Liver (tissue), 9 donors: ENCODE results near the gene ZNF438. TPM values are rescaled to one million over a fixed set of nuclear protein-coding genes. Genes with fewer than 3 reads are reported as not detected.

Experiments used
- DNase-seq: peaks from one replicate; pipeline ENCODE4 v3.0.0-alpha.2; 2017; ENCODE audit warnings: low spot score
- H3K27ac ChIP-seq, 2 donors: one replicate each; pipeline ENCODE4 v1.7.0; 2013; ENCODE audit warnings: inconsistent platforms in 2 of 2, low read length in 2 of 2, control low read depth in 1 of 2, low read depth in 1 of 2, mild to moderate bottlenecking in 1 of 2
- H3K27me3 ChIP-seq, 4 donors: one replicate each; pipeline versions ENCODE4 v1.6.1 to v1.7.0; 2013; ENCODE audit warnings: low read length in 3 of 4, inconsistent platforms in 1 of 4, mild to moderate bottlenecking in 1 of 4, moderate library complexity in 1 of 4; ENCODE audit not compliant: control insufficient read depth in 4 of 4, insufficient read depth in 4 of 4
- H3K36me3 ChIP-seq, 4 donors: one replicate each; pipeline versions ENCODE4 v1.6.1 to v1.7.0; 2013; ENCODE audit warnings: low read length in 3 of 4, mild to moderate bottlenecking in 3 of 4, low read depth in 1 of 4, moderate library complexity in 1 of 4; ENCODE audit not compliant: control insufficient read depth in 4 of 4, insufficient read depth in 3 of 4
- H3K4me1 ChIP-seq, 4 donors: one replicate each; pipeline versions ENCODE4 v1.6.1 to v1.7.0; 2013; ENCODE audit warnings: low read length in 3 of 4, mild to moderate bottlenecking in 3 of 4, moderate library complexity in 1 of 4; ENCODE audit not compliant: control insufficient read depth in 4 of 4, insufficient read depth in 4 of 4
- H3K4me3 ChIP-seq, 3 donors: one replicate each; pipeline versions ENCODE4 v1.6.1 to v1.7.0; 2013; ENCODE audit warnings: low read length in 3 of 3, control low read depth in 1 of 3, low read depth in 1 of 3, mild to moderate bottlenecking in 1 of 3
- H3K9ac ChIP-seq, 2 donors: one replicate each; pipeline ENCODE4 v1.7.0; 2013; ENCODE audit warnings: low read length in 2 of 2, mild to moderate bottlenecking in 2 of 2, moderate library complexity in 2 of 2, control low read depth in 1 of 2, low read depth in 1 of 2
- H3K9me3 ChIP-seq, 4 donors: one replicate each; pipeline versions ENCODE4 v1.6.1 to v1.7.0; 2013; ENCODE audit warnings: low read length in 3 of 4; ENCODE audit not compliant: control insufficient read depth in 4 of 4
- ATF3 ChIP-seq: IDR thresholded peaks from 2 replicates; pipeline ENCODE4 v1.6.1; 2016; ENCODE audit warnings: antibody characterized with exemption
- EGR1 ChIP-seq, 2 donors: IDR thresholded peaks; 2 replicates each; pipeline ENCODE4 v1.6.1; 2016 to 2018; ENCODE audit warnings: antibody characterized with exemption in 2 of 2, low read depth in 2 of 2
- FOXA1 ChIP-seq: IDR thresholded peaks from 2 replicates; pipeline ENCODE4 v1.6.1; 2016; ENCODE audit warnings: antibody characterized with exemption
- FOXA2 ChIP-seq: IDR thresholded peaks from 2 replicates; pipeline ENCODE4 v1.6.1; 2016; ENCODE audit warnings: antibody characterized with exemption
- GABPA ChIP-seq, 2 donors: IDR thresholded peaks in 1 of 2; conservative IDR thresholded peaks in 1 of 2; 2 replicates each; pipeline ENCODE4 v1.6.1; 2016; ENCODE audit warnings: antibody characterized with exemption in 2 of 2, mild to moderate bottlenecking in 1 of 2, moderate library complexity in 1 of 2
- HNF4A ChIP-seq, 2 donors: conservative IDR thresholded peaks; 2 replicates each; pipeline ENCODE4 v1.6.1; 2016; ENCODE audit warnings: antibody characterized with exemption in 2 of 2, mild to moderate bottlenecking in 2 of 2
- HNF4G ChIP-seq: IDR thresholded peaks from 2 replicates; pipeline ENCODE4 v1.6.1; 2016; ENCODE audit warnings: antibody characterized with exemption
- JUND ChIP-seq, 2 donors: IDR thresholded peaks; 2 replicates each; pipeline ENCODE4 v1.6.1; 2016; ENCODE audit warnings: antibody characterized with exemption in 2 of 2
- NR2F2 ChIP-seq: IDR thresholded peaks from 2 replicates; pipeline ENCODE4 v1.6.1; 2016; ENCODE audit warnings: antibody characterized with exemption
- RAD21 ChIP-seq, 2 donors: IDR thresholded peaks; 2 replicates each; pipeline ENCODE4 v1.6.1; 2016; ENCODE audit warnings: antibody characterized with exemption in 2 of 2, mild to moderate bottlenecking in 2 of 2
- REST ChIP-seq: IDR thresholded peaks from 2 replicates; pipeline ENCODE4 v1.6.1; 2016; ENCODE audit warnings: antibody characterized with exemption, mild to moderate bottlenecking
- RXRA ChIP-seq, 2 donors: IDR thresholded peaks; 2 replicates each; pipeline ENCODE4 v1.6.1; 2017 to 2018; ENCODE audit warnings: antibody characterized with exemption in 2 of 2, mild to moderate bottlenecking in 1 of 2
- SP1 ChIP-seq: IDR thresholded peaks from 2 replicates; pipeline ENCODE4 v1.6.1; 2018; ENCODE audit warnings: antibody characterized with exemption, mild to moderate bottlenecking
- TAF1 ChIP-seq: conservative IDR thresholded peaks from 2 replicates; pipeline ENCODE4 v1.6.1; 2016; ENCODE audit warnings: antibody characterized with exemption, mild to moderate bottlenecking
- YY1 ChIP-seq: IDR thresholded peaks from 2 replicates; pipeline ENCODE4 v1.6.1; 2016; ENCODE audit warnings: antibody characterized with exemption, mild to moderate bottlenecking
- ZBTB33 ChIP-seq: IDR thresholded peaks from 2 replicates; pipeline ENCODE4 v1.6.1; 2016; ENCODE audit warnings: antibody characterized with exemption
- WGBS: extraction: QIAGEN DNeasy Blood & Tissue Kit; methylation state at CpG from one replicate; pipeline ENCODE4 v1.1.7; 2013; 5-methylcytosine and 5-hydroxymethylcytosine counted together
- polyA plus RNA-seq, 2 donors: library from polyadenylated mRNA; stranded (reverse) in 1 of 2; unstranded in 1 of 2; fragments of 200-250 nt in 1 of 2; fragments of >200 nt in 1 of 2; fragmentation: Nextera tagmentation in 1 of 2; extraction: Ambion mirVana in 1 of 2; gene quantifications; one replicate each; pipeline versions ENCODE4 v1.2.1 to v1.2.3, GENCODE V29; 2013 to 2015
- total RNA-seq, 2 donors: library from RNA; depleted of rRNA; stranded (reverse); fragments of >200 nt; gene quantifications; one replicate each; pipeline ENCODE4 v1.2.3, GENCODE V29; 2014
- TF ChIP-seq, protein P1 (sequence below): fragments of 150-350 bp; IDR thresholded peaks from 2 replicates; pipeline ENCODE4 v1.5.1; 2017; ENCODE audit warnings: improper control_type of control experiment, low read depth, low read length; ENCODE audit not compliant: missing input control
- TF ChIP-seq, protein P2 (sequence below): IDR thresholded peaks from 2 replicates; pipeline ENCODE4 v1.6.1; 2016; ENCODE audit warnings: antibody characterized with exemption
- donor health status: healthy.
- donor health status: healthy.
- donor health status: healthy.
- donor health status: healthy.
- donor health status: healthy.

ZNF438 gene
- total and polyA plus RNA-seq, 4 donors = 1.9 to 2.9 (median 2.2) TPM

DNA sequence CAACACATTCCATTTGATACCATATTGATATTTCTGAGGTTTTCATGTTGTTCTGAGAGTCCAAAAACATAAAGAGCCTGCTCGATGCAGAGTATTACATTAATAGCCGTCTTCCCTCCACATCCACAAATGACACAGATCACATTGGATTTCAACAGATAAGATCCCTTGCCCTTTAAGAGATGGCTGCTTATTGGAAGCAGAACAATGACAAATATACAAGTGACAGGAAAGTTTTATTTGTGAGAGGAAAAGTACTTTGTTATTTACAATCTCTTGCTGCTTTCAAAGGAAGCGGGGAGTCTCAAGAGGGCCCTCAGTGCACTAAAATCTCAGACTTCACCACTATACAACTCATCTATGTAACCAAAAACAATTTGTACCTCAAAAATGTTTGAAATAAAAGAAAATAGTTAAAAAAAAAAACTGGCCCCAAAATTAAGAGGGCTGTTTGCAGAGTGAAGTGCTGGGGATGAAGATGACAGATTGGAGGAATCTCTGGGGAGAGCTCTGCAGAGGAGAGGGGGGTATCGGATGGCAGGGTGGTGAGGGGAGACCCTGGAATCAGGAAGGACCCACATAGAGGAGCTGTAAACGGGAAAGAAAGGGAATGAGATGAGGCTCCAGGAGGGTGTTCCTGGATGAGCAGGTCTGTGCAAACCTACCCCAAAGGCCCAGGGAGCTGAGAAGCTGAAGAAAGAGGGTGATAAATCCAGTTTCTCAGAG, 42.5 kb upstream of the ZNF438 start:
- no peaks in the 10 kb centered on the region for H3K4me1 ChIP-seq
- H3K4me3 ChIP-seq = no peak overlapping the region
- 85% methylated on average over 5 of the region's 5 CpGs for WGBS
- no peaks in the 10 kb centered on the region for H3K36me3 ChIP-seq
- H3K9ac ChIP-seq = no peak overlapping the region
- H3K9me3 ChIP-seq = no peaks in the 10 kb centered on the region
- TF ChIP-seq HNF4G (no peak), JUND (IDR thresholded peaks at IDR 0.05) (no peak), GABPA (IDR thresholded peaks at IDR 0.05 in 1 of 2, conservative IDR thresholded peaks at IDR 0.05 in 1 of 2) (no peak), RAD21 (IDR thresholded peaks at IDR 0.05) (no peak)
- H3K27me3 ChIP-seq = no peaks in the 10 kb centered on the region
- no peak overlapping the region for H3K27ac ChIP-seq
- DNase-seq = no peak

DNA sequence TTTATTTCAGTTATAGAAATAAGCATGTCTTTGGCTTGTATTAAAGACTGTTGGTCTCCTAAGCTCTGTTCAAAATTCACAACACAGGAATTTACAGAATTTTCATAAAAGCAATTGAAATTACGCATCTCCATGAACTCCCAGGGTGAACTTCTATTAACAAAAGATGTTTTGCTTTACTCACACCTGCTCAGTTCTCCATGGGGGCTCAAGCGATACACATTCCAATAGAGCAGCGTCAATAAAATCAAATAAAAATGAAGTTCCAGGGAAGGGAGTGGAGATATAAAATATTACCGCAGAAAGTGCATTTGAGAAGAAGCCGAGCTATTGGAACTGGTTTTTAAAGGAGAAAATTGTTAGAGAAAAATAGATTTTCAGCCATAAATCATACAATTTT, 41.5 kb upstream of the ZNF438 start:
- Histone ChIP-seq H3K27me3 (no peaks in the 10 kb centered on the region), H3K4me3 (no peak overlapping the region), H3K4me1 (no peaks in the 10 kb centered on the region), H3K9ac (no peak overlapping the region), H3K36me3 (no peaks in the 10 kb centered on the region), H3K9me3 (no peaks in the 10 kb centered on the region), H3K27ac (no peak overlapping the region)
- no peak for DNase-seq
- 81% methylated on average over 5 of the region's 5 CpGs for WGBS
- TF ChIP-seq TAF1 (no peak), ATF3 (no peak), NR2F2 (no peak), FOXA2 (no peak), EGR1 (IDR thresholded peaks at IDR 0.05; ENCODE audit: low read depth in 2 of 2) (no peak), REST (no peak), HNF4A (conservative IDR thresholded peaks at IDR 0.05) (no peak), RXRA (IDR thresholded peaks at IDR 0.05) (no peak), GABPA (IDR thresholded peaks at IDR 0.05 in 1 of 2, conservative IDR thresholded peaks at IDR 0.05 in 1 of 2) (no peak), SP1 (no peak), HNF4G (no peak), ZBTB33 (no peak), FOXA1 (no peak), RAD21 (IDR thresholded peaks at IDR 0.05) (no peak), YY1 (no peak), JUND (IDR thresholded peaks at IDR 0.05) (no peak)
- TF ChIP-seq, protein P1, sequence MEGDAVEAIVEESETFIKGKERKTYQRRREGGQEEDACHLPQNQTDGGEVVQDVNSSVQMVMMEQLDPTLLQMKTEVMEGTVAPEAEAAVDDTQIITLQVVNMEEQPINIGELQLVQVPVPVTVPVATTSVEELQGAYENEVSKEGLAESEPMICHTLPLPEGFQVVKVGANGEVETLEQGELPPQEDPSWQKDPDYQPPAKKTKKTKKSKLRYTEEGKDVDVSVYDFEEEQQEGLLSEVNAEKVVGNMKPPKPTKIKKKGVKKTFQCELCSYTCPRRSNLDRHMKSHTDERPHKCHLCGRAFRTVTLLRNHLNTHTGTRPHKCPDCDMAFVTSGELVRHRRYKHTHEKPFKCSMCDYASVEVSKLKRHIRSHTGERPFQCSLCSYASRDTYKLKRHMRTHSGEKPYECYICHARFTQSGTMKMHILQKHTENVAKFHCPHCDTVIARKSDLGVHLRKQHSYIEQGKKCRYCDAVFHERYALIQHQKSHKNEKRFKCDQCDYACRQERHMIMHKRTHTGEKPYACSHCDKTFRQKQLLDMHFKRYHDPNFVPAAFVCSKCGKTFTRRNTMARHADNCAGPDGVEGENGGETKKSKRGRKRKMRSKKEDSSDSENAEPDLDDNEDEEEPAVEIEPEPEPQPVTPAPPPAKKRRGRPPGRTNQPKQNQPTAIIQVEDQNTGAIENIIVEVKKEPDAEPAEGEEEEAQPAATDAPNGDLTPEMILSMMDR = no peak
- TF ChIP-seq, protein P2, sequence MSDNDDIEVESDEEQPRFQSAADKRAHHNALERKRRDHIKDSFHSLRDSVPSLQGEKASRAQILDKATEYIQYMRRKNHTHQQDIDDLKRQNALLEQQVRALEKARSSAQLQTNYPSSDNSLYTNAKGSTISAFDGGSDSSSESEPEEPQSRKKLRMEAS = no peak
